HEK293 (cell line): ENCODE results near the gene RASSF5.

Experiments
- MEIS1 ChIP-seq: sonication (generic); formaldehyde crosslinking; IDR thresholded peaks from 2 replicates; pipeline ENCODE4 v1.8.1; 2022; ENCODE audit warnings: missing genetic modification reagents, mild to moderate bottlenecking, borderline replicate concordance
- ZNF324 ChIP-seq: fragments of 450-650 bp; formaldehyde crosslinking; IDR thresholded peaks from 2 replicates; pipeline ENCODE4 v1.5.1; 2016; ENCODE audit warnings: missing biosample characterization, missing genetic modification characterization
- TF ChIP-seq, protein P1 (sequence below): fragments of 450-650 bp; formaldehyde crosslinking; IDR thresholded peaks from 2 replicates; pipeline ENCODE4 v1.5.1; 2016; ENCODE audit warnings: missing biosample characterization, missing genetic modification characterization, low read depth
- TF ChIP-seq, protein P2 (sequence below): fragments of 450-650 bp; formaldehyde crosslinking; IDR thresholded peaks from 2 replicates; pipeline ENCODE4 v1.5.1; 2016; ENCODE audit warnings: missing biosample characterization, missing genetic modification characterization

DNA sequence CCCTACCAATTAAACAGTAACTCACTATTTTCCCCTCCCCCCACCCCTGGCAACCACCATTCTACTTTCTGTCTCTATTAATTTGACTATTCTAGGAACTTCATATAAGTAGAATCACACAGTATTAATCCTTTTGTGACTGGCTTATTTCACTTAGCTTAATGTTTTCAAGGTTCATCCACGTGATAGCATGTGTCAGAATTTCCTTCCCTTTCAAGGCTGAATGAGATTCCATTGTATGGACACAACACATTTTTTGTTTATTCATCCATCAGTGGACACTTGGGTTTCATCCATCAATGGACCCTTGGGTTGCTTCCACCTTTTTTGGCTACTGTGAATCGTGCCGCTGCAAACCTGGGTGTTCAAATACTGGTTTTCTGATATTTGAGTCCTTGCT, 63.2 kb downstream of the RASSF5 start:
- TF ChIP-seq MEIS1 (CRISPR knock-in tag) (no peak), ZNF324 (tag by site-specific recombination) (no peak)
- TF ChIP-seq, protein P1, sequence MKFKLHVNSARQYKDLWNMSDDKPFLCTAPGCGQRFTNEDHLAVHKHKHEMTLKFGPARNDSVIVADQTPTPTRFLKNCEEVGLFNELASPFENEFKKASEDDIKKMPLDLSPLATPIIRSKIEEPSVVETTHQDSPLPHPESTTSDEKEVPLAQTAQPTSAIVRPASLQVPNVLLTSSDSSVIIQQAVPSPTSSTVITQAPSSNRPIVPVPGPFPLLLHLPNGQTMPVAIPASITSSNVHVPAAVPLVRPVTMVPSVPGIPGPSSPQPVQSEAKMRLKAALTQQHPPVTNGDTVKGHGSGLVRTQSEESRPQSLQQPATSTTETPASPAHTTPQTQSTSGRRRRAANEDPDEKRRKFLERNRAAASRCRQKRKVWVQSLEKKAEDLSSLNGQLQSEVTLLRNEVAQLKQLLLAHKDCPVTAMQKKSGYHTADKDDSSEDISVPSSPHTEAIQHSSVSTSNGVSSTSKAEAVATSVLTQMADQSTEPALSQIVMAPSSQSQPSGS (tag by site-specific recombination), result no peak
- TF ChIP-seq, protein P2, sequence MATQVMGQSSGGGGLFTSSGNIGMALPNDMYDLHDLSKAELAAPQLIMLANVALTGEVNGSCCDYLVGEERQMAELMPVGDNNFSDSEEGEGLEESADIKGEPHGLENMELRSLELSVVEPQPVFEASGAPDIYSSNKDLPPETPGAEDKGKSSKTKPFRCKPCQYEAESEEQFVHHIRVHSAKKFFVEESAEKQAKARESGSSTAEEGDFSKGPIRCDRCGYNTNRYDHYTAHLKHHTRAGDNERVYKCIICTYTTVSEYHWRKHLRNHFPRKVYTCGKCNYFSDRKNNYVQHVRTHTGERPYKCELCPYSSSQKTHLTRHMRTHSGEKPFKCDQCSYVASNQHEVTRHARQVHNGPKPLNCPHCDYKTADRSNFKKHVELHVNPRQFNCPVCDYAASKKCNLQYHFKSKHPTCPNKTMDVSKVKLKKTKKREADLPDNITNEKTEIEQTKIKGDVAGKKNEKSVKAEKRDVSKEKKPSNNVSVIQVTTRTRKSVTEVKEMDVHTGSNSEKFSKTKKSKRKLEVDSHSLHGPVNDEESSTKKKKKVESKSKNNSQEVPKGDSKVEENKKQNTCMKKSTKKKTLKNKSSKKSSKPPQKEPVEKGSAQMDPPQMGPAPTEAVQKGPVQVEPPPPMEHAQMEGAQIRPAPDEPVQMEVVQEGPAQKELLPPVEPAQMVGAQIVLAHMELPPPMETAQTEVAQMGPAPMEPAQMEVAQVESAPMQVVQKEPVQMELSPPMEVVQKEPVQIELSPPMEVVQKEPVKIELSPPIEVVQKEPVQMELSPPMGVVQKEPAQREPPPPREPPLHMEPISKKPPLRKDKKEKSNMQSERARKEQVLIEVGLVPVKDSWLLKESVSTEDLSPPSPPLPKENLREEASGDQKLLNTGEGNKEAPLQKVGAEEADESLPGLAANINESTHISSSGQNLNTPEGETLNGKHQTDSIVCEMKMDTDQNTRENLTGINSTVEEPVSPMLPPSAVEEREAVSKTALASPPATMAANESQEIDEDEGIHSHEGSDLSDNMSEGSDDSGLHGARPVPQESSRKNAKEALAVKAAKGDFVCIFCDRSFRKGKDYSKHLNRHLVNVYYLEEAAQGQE (tag by site-specific recombination), result no peak
